DND-41 (cell line): ENCODE data around the gene SLC15A4.

Experiments
- ATAC-seq: fragments of 200-7000 bp; cut with Tn5 transposase; 3 replicates; pipeline ENCODE4 v1.9.1; 2021; ENCODE audit warnings: low read depth; ENCODE audit not compliant: insufficient read depth
- DNase-seq: peaks from one replicate; pipeline ENCODE4 v3.0.0-alpha.2; 2020
- H2AFZ ChIP-seq: 2 replicates; pipeline ENCODE4 v1.6.0; 2012; ENCODE audit warnings: low read depth, low read length
- H3K27ac ChIP-seq: 2 replicates; pipeline ENCODE4 v1.5.1; 2012; ENCODE audit warnings: low read length, inconsistent platforms
- H3K27me3 ChIP-seq: fragments of 200-600 bp; sonication (generic); 2 replicates; pipeline ENCODE4 v1.6.0; 2012; ENCODE audit warnings: low read length, mild to moderate bottlenecking, inconsistent platforms; ENCODE audit not compliant: insufficient read depth, poor library complexity
- H3K36me3 ChIP-seq: 2 replicates; pipeline ENCODE4 v1.5.1; 2012; ENCODE audit warnings: low read length, inconsistent platforms; ENCODE audit not compliant: insufficient read depth
- H3K4me1 ChIP-seq: 2 replicates; pipeline ENCODE4 v1.5.1; 2012; ENCODE audit warnings: mild to moderate bottlenecking, low read length; ENCODE audit not compliant: insufficient read depth
- H3K4me2 ChIP-seq: 2 replicates; pipeline ENCODE4 v1.6.0; 2012; ENCODE audit warnings: mild to moderate bottlenecking, moderate library complexity, low read length, inconsistent platforms; ENCODE audit not compliant: insufficient read depth
- H3K4me3 ChIP-seq, 2 experiments: fragments of 200-600 bp in 1 of 2; shearing (Covaris generic) in 1 of 2; 2 replicates each; pipeline ENCODE4 v1.5.1; 2012 to 2016; ENCODE audit warnings: inconsistent platforms in 2 of 2, low read length in 2 of 2, mild to moderate bottlenecking in 2 of 2, low read depth in 1 of 2, moderate library complexity in 1 of 2
- H3K79me2 ChIP-seq: 2 replicates; pipeline ENCODE4 v1.6.0; 2012; ENCODE audit warnings: low read length, inconsistent platforms; ENCODE audit not compliant: insufficient read depth
- H3K9ac ChIP-seq: 2 replicates; pipeline ENCODE4 v1.6.0; 2012; ENCODE audit warnings: low read depth, mild to moderate bottlenecking, inconsistent platforms, low read length, moderate library complexity
- H3K9me3 ChIP-seq: 2 replicates; pipeline ENCODE4 v1.5.1; 2012; ENCODE audit warnings: low read length, moderate library complexity, mild to moderate bottlenecking, inconsistent platforms; ENCODE audit not compliant: insufficient read depth, severe bottlenecking
- H4K20me1 ChIP-seq: 2 replicates; pipeline ENCODE4 v1.6.0; 2012; ENCODE audit warnings: low read length; ENCODE audit not compliant: insufficient read depth
- CTCF ChIP-seq: IDR thresholded peaks from 2 replicates; pipeline ENCODE4 v1.5.1; 2012; ENCODE audit warnings: borderline replicate concordance, low read length, moderate library complexity, mild to moderate bottlenecking; ENCODE audit not compliant: poor library complexity, severe bottlenecking; ENCODE audit errors: extremely low read depth
- EZH2 ChIP-seq: IDR thresholded peaks from 3 replicates; pipeline ENCODE4 v1.6.1; 2012; ENCODE audit warnings: borderline replicate concordance, low read depth, mild to moderate bottlenecking, moderate library complexity, low read length, inconsistent platforms; ENCODE audit not compliant: severe bottlenecking

The SLC15A4 gene

DNA sequence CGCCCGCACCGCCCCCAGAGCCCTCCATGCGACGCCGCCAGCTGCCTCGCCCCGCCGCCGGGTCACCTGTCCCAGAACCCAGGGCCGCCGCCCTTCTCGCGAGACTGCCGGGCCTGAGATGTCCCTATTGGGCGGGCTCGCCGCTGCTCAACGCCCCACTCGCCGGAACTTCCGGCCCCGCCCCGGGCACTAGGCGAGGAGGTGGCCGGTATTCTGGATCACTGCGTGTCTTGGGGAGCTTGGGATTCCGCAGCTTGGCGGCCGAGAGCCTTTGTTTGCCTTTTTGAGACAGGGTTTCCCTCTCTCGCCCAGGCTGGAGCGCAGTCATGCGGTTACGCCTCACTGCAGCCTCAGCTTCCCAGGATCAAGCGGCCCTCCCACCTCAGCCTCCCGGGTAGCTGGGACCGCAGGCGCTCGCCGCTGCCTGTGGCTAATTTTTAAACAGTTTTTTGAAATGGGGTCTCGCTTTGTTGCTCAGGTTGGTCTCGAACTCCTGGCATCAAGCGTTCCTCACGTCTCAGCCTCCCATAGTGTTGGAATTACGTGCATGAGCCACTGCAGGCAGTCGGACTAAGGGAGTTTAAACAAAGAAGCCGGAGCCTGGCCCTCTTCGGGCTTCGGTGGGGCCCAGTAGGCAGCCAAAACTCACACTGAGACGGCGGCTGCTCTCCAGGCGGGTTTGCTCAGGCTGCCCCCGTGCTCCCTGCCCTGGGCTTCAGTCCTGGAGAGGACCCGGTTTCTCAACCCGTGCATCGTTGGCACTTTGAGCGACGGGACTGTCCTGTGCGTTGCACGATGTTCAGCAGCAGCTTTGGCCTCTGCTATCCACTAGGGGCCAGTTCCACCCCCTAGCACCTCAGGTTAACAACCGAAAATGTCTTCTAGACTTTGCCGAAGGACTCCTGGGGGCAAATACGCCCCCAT is at the start of gene SLC15A4:
Gene SLC15A4, minus strand, starts transcription at position 43 of the 924 bp plus-strand sequence. Its CDS starts 15 bp downstream, at position 28.
- H2AFZ ChIP-seq = peak within 1 kb of the TSS; percentile 100

DNA sequence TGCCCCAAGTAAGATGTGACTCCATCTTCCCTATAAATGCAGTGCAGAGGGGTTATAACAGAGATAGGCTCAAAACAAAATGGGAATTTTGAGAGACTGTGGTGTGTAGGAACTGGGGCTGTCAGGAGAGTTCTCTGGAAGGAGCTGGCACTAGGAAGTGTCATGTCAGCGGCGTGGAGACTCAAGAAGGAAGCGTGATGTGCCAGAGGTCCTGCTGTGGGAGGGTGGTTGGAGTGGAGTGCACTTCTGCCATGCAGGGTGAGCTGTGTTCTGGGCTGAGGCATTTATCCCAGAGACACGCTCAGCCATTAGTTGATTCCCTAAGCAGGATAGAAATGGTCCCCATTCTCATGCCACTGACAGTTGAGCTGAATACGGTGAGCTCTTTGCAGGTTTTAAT is 48.5 kb upstream of the SLC15A4 start:
- H2AFZ ChIP-seq = no peak overlapping the region
- no peak for TF ChIP-seq EZH2
- no peak for TF ChIP-seq CTCF

More for the DNA sequence above, at the start of gene SLC15A4:
- Histone ChIP-seq H3K27ac (peak within 1 kb of the TSS; percentile 98), H4K20me1 (peaks cover 28% of the 10 kb centered on the region), H3K36me3 (peaks cover 27% of the 10 kb centered on the region), H3K4me2 (peak within 1 kb of the TSS; percentile 84), H3K9ac (peak within 1 kb of the TSS; percentile 95), H3K27me3 (no peaks in the 10 kb centered on the region), H3K9me3 (no peaks in the 10 kb centered on the region), H3K4me1 (peaks cover 48% of the 10 kb centered on the region), H3K79me2 (peaks cover 45% of the 10 kb centered on the region), H3K4me3 (peak within 1 kb of the TSS; percentile 88 to 90)
- DNase-seq (peak; percentile 94), ATAC-seq (peak; percentile 94)
- TF ChIP-seq CTCF (no peak), EZH2 (no peak)

GRCh38 chr12:128871516-128871892 is 47.7 kb upstream of the SLC15A4 start:
- H2AFZ ChIP-seq = no peak overlapping the region
- no peaks in the 10 kb centered on the region for H3K27me3 ChIP-seq
- H3K4me3 ChIP-seq = no peak overlapping the region
- H3K4me1 ChIP-seq = no peaks in the 10 kb centered on the region
- no peak overlapping the region for H3K9ac ChIP-seq
- no peaks in the 10 kb centered on the region for H3K79me2 ChIP-seq
- H4K20me1 ChIP-seq = no peaks in the 10 kb centered on the region
- no peak overlapping the region for H3K4me2 ChIP-seq
- no peak overlapping the region for H3K27ac ChIP-seq
- H3K9me3 ChIP-seq = peaks cover 4% of the 10 kb centered on the region
- ATAC-seq (no peak), DNase-seq (no peak)
- H3K36me3 ChIP-seq = no peaks in the 10 kb centered on the region
- TF ChIP-seq EZH2 = no peak
- TF ChIP-seq CTCF = no peak

More for the DNA sequence above, 48.5 kb upstream of the SLC15A4 start:
- Histone ChIP-seq H3K4me3 (no peak overlapping the region), H3K27me3 (no peaks in the 10 kb centered on the region), H3K9ac (no peak overlapping the region), H3K9me3 (peaks cover 10% of the 10 kb centered on the region), H4K20me1 (no peaks in the 10 kb centered on the region), H3K4me2 (no peak overlapping the region), H3K4me1 (no peaks in the 10 kb centered on the region), H3K36me3 (no peaks in the 10 kb centered on the region), H3K27ac (no peak overlapping the region), H3K79me2 (no peaks in the 10 kb centered on the region)
- DNase-seq = no peak
- no peak for ATAC-seq

GRCh38 chr12:128867466-128867865 is 43.7 kb upstream of the SLC15A4 start:
- Histone ChIP-seq H4K20me1 (no peaks in the 10 kb centered on the region), H3K4me2 (no peak overlapping the region), H3K4me3 (no peak overlapping the region), H2AFZ (no peak overlapping the region), H3K9ac (no peak overlapping the region), H3K27ac (no peak overlapping the region), H3K27me3 (no peaks in the 10 kb centered on the region), H3K9me3 (no peaks in the 10 kb centered on the region), H3K79me2 (no peaks in the 10 kb centered on the region), H3K36me3 (no peaks in the 10 kb centered on the region), H3K4me1 (no peaks in the 10 kb centered on the region)
- no peak for DNase-seq
- ATAC-seq = no peak
- TF ChIP-seq CTCF = no peak
- TF ChIP-seq EZH2 = no peak
